Measurements from ENCODE around the gene VWA2.

Gene VWA2

GRCh38 chr10:114337510-114338462 is 98.7 kb downstream of the VWA2 start:
- Histone ChIP-seq H3K4me3 (no peak overlapping the region), H3K36me3 (ENCODE audit: insufficient read depth, low read length) (no peaks in the 10 kb centered on the region), H3K27ac (no peak overlapping the region), H3K9ac (ENCODE audit: insufficient read length) (no peak overlapping the region), H3K9me3 (ENCODE audit: low read depth, low read length) (no peaks in the 10 kb centered on the region)
- no peak for DNase-seq (ENCODE audit: low read depth, low spot score)
- TF ChIP-seq POLR2AphosphoS5 (IDR thresholded peaks at IDR 0.05; ENCODE audit: borderline replicate concordance, low read depth, low read length) (no peak), EZH2 (IDR thresholded peaks at IDR 0.05) (no peak), FOXP2 (optimal IDR thresholded peaks at IDR 0.05; ENCODE audit: control extremely low read depth, extremely low read length, insufficient read depth) (no peak)

- no peak for TF ChIP-seq EZH2 (IDR thresholded peaks at IDR 0.05)
- no peak for TF ChIP-seq FOXP2 (optimal IDR thresholded peaks at IDR 0.05; ENCODE audit: control extremely low read depth, extremely low read length, insufficient read depth)
- no peak for TF ChIP-seq POLR2AphosphoS5 (IDR thresholded peaks at IDR 0.05; ENCODE audit: borderline replicate concordance, low read depth, low read length)
- no peak overlapping the region for H3K9ac ChIP-seq (ENCODE audit: insufficient read length)
- H3K27ac ChIP-seq = no peak overlapping the region
- no peaks in the 10 kb centered on the region for H3K9me3 ChIP-seq (ENCODE audit: low read depth, low read length)
- H3K36me3 ChIP-seq (ENCODE audit: insufficient read depth, low read length) = no peaks in the 10 kb centered on the region
- H3K4me3 ChIP-seq = no peak overlapping the region
- no peak for DNase-seq (ENCODE audit: low read depth, low spot score)
These were observed 101.8 kb downstream of the VWA2 start for GRCh38 chr10:114340816-114341215.
